Hepatocyte (in vitro differentiated cells): ENCODE data around the gene LSAMP.

Experiments
- EZH2 ChIP-seq: fragments of 200-600 bp; sonication (generic); IDR thresholded peaks from 2 replicates; pipeline ENCODE4 v1.6.1; 2016; ENCODE audit warnings: antibody characterized with exemption, mild to moderate bottlenecking, borderline replicate concordance
- EZH2phosphoT487 ChIP-seq: fragments of 200-600 bp; sonication (generic); IDR thresholded peaks from one replicate; pipeline ENCODE4 v1.6.1; 2018; ENCODE audit warnings: antibody characterized with exemption, mild to moderate bottlenecking, low read depth, moderate library complexity; ENCODE audit not compliant: unreplicated experiment, severe bottlenecking
- TF ChIP-seq, protein P1 (sequence below): fragments of 200-600 bp; sonication (generic); IDR thresholded peaks from 2 replicates; pipeline ENCODE4 v1.5.1; 2016; ENCODE audit warnings: antibody characterized with exemption, mild to moderate bottlenecking; ENCODE audit not compliant: poor library complexity

DNA sequence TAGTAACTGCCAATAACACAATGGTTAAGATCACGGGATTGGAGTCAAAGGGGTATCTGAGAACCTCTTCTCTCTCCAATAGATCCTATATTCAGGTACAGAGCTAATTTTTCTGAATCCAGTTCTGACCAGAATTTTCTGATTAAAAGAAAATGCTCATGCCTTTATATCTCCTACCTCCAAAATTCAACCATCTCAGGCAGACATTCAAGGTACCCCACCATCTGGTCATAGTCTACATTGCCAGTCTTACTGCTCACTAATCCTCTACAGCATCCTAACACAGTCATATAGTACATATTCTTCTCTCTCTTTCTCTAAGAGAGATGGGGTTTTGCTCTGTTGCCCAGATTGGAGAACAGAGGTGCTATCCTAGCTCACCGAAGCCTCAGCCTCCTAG is 59.1 kb downstream of the LSAMP start:
- TF ChIP-seq, protein P1, sequence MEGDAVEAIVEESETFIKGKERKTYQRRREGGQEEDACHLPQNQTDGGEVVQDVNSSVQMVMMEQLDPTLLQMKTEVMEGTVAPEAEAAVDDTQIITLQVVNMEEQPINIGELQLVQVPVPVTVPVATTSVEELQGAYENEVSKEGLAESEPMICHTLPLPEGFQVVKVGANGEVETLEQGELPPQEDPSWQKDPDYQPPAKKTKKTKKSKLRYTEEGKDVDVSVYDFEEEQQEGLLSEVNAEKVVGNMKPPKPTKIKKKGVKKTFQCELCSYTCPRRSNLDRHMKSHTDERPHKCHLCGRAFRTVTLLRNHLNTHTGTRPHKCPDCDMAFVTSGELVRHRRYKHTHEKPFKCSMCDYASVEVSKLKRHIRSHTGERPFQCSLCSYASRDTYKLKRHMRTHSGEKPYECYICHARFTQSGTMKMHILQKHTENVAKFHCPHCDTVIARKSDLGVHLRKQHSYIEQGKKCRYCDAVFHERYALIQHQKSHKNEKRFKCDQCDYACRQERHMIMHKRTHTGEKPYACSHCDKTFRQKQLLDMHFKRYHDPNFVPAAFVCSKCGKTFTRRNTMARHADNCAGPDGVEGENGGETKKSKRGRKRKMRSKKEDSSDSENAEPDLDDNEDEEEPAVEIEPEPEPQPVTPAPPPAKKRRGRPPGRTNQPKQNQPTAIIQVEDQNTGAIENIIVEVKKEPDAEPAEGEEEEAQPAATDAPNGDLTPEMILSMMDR = no peak
- no peak for TF ChIP-seq EZH2
- TF ChIP-seq EZH2phosphoT487 = no peak
